ENCODE data around the gene PLCXD3.
"Not testable (repeated sequence)": the region's sequence is repeated elsewhere in the genome, so short reads cannot be mapped to it uniquely, and the experiment has no call there.

The PLCXD3 gene

DNA sequence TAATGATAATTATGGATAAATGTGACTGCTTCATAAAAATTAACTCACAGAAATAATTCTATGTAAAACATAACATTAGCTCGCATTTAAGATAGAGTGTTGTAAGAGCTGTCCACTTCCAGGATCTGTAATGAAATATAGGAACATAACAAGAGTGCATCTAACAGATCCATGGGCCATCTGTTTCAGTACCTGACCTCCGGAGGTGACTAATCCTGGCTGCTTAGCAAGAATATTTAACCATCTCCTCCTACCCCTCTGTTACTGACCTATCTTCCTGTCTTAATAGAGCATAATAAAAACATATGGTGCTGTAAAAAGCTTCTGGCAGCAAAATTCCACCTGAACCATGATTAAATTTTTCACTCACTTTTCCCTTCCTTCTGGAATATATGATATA is 7.1 kb downstream of the PLCXD3 start:
- H3K4me3 ChIP-seq (ENCODE audit: insufficient read depth, low read depth, low read length) = no peak overlapping the region
- H3K4me1 ChIP-seq (ENCODE audit: control insufficient read depth, insufficient read depth, low read length) = no peaks in the 10 kb centered on the region
- no peak overlapping the region for H3K27ac ChIP-seq (ENCODE audit: insufficient read depth, low read depth, low read length, poor library complexity, severe bottlenecking)
- 89% methylated on average over 1 to 2 of the region's 2 CpGs for WGBS, 2 experiments
- H3K27me3 ChIP-seq (ENCODE audit: control insufficient read depth, insufficient read depth, low read length, poor library complexity, severe bottlenecking) = no peaks in the 10 kb centered on the region
- H3K9me3 ChIP-seq (ENCODE audit: control insufficient read depth, low read length) = no peaks in the 10 kb centered on the region
- H3K36me3 ChIP-seq (ENCODE audit: control insufficient read depth, insufficient read depth, low read length) = no peaks in the 10 kb centered on the region

DNA sequence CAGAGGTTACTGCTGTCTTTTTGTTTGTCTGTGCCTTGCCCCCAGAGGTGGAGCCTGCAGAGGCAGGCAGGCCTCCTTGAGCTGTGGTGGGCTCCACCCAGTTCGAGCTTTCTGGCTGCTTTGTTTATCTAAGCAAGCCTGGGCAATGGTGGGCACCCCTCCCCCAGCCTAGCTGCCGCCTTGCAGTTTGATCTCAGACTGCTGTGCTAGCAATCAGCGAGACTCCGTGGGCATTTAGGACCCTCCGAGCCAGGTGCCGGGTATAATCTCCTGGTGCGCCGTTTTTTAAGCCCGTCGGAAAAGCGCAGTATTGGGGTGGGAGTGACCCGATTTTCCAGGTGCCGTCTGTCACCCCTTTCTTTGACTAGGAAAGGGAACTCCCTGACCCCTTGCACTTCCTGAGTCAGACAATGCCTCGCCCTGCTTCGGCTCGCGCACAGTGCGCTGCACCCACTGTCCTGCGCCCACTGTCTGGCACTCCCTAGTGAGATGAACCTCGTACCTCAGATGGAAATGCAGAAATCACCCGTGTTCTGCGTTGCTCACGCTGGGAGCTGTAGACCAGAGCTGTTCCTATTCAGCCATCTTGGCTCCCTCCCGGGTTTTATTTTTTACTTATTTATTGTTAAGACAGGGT is 16.8 kb downstream of the PLCXD3 start:
- not testable (repeated sequence) for H3K4me1 ChIP-seq (ENCODE audit: control insufficient read depth, insufficient read depth, low read length); H3K27me3 ChIP-seq (ENCODE audit: control insufficient read depth, insufficient read depth, low read length, poor library complexity, severe bottlenecking); H3K36me3 ChIP-seq (ENCODE audit: control insufficient read depth, insufficient read depth, low read length); H3K4me3 ChIP-seq (ENCODE audit: insufficient read depth, low read depth, low read length); H3K9me3 ChIP-seq (ENCODE audit: control insufficient read depth, low read length); H3K27ac ChIP-seq (ENCODE audit: insufficient read depth, low read depth, low read length, poor library complexity, severe bottlenecking)
- WGBS, 2 experiments = 87% methylated on average over 24 of the region's 24 CpGs

DNA sequence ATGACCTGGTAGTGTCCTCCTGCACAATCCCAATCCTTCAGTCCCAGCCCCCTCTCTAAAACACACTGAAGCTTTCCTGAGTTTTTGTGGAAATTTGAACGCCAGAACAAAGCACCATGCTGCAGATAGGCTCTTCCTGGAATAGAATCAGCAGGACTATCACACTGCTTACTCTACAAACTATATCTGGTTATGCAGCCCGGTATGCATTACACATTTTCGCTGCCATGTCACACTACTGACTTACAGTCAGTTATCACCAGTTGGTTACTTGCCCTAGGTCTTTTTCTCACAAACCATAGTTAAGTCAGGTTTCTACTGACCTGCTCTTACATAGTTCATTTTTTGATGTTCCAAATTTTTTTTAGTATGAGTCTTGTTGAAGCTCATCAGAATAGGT is 24.9 kb downstream of the PLCXD3 start:
- H3K4me1 ChIP-seq (ENCODE audit: control insufficient read depth, insufficient read depth, low read length) = no peaks in the 10 kb centered on the region
- H3K27me3 ChIP-seq (ENCODE audit: control insufficient read depth, insufficient read depth, low read length, poor library complexity, severe bottlenecking) = no peaks in the 10 kb centered on the region
- 89 to 91% methylated on average over 3 of the region's 3 CpGs for WGBS, 2 experiments
- H3K9me3 ChIP-seq (ENCODE audit: control insufficient read depth, low read length) = no peaks in the 10 kb centered on the region
- H3K4me3 ChIP-seq (ENCODE audit: insufficient read depth, low read depth, low read length) = no peak overlapping the region
- H3K27ac ChIP-seq (ENCODE audit: insufficient read depth, low read depth, low read length, poor library complexity, severe bottlenecking) = no peak overlapping the region
- H3K36me3 ChIP-seq (ENCODE audit: control insufficient read depth, insufficient read depth, low read length) = no peaks in the 10 kb centered on the region

DNA sequence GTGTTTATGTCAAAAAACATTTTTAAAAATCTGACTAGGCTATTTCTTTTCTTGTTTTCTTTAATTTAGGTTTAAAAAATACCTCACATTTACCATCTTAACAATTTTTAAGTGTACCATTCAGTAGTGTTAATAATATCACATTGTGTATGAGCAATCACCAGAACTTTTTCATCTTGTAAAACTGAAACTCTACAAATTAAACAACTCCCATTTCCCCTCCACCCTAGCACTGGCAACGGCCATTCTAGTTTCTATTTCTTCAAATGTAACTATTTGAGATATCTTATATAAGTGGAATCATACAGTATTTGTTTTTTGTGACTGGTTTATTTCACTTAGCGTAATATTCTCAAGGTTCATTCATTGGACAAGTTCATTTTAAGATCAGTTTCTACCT is 27.7 kb downstream of the PLCXD3 start:
- 100% methylated on average over 1 of the region's 2 CpGs; no CpG with 5 or more reads in 1 of the 2 experiments for WGBS, 2 experiments
- Histone ChIP-seq H3K4me1 (ENCODE audit: control insufficient read depth, insufficient read depth, low read length) (no peaks in the 10 kb centered on the region), H3K27ac (ENCODE audit: insufficient read depth, low read depth, low read length, poor library complexity, severe bottlenecking) (no peak overlapping the region), H3K9me3 (ENCODE audit: control insufficient read depth, low read length) (no peaks in the 10 kb centered on the region), H3K36me3 (ENCODE audit: control insufficient read depth, insufficient read depth, low read length) (no peaks in the 10 kb centered on the region), H3K27me3 (ENCODE audit: control insufficient read depth, insufficient read depth, low read length, poor library complexity, severe bottlenecking) (no peaks in the 10 kb centered on the region), H3K4me3 (ENCODE audit: insufficient read depth, low read depth, low read length) (no peak overlapping the region)

DNA sequence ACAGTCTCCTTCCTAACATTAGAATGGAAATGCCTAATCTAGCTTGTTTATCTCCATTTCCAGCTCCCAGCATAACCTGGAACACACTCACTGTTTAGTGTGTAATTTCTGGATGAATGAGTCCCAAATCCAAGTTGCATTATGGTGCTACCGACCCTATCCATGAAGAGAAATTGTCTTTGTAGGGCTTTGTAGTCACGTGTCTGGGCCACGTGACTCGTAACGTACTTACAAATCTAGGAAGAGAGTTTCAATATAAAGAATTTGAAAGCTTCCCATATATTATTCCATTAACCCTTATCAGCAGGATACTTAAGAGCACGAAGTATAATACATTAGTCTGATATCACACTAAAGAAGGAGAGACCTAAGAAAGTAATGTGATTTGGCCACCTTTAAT is 28.2 kb downstream of the PLCXD3 start:
- H3K9me3 ChIP-seq (ENCODE audit: control insufficient read depth, low read length) = no peaks in the 10 kb centered on the region
- H3K4me3 ChIP-seq (ENCODE audit: insufficient read depth, low read depth, low read length) = no peak overlapping the region
- 97 to 100% methylated on average over 2 to 6 of the region's 6 CpGs for WGBS, 2 experiments
- no peak overlapping the region for H3K27ac ChIP-seq (ENCODE audit: insufficient read depth, low read depth, low read length, poor library complexity, severe bottlenecking)
- no peaks in the 10 kb centered on the region for H3K36me3 ChIP-seq (ENCODE audit: control insufficient read depth, insufficient read depth, low read length)
- H3K4me1 ChIP-seq (ENCODE audit: control insufficient read depth, insufficient read depth, low read length) = no peaks in the 10 kb centered on the region
- H3K27me3 ChIP-seq (ENCODE audit: control insufficient read depth, insufficient read depth, low read length, poor library complexity, severe bottlenecking) = no peaks in the 10 kb centered on the region

DNA sequence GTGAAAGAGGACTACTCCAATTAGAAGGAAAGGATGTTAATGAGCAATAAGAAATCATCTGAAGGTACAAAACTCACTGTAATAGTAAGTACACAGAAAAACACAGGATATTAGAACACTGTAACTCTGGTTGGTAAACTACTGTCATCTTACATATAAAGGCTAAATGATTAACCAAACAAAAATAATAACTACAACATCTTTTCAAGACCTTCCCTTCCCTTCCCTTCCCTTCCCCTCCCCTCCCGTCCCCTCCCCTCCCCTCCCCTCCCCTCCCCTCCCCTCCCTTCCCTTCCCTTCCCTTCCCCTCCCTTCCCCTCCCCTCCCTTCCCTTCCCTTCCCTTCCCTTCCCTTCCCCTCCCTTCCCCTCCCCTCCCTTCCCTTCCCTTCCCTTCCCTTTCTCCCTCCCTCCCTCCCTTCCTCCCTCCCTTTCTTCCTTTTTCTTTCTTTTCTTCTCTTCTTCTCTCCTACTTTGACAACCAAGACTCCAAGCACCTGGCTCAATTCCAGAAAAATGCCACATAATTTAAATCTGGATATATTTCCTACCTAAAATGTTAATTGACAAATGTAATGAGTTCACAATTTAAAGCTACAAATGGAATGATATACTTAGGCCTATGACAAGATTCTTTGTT is 38.7 kb downstream of the PLCXD3 start:
- not testable (repeated sequence) for H3K36me3 ChIP-seq (ENCODE audit: control insufficient read depth, insufficient read depth, low read length); H3K27ac ChIP-seq (ENCODE audit: insufficient read depth, low read depth, low read length, poor library complexity, severe bottlenecking); H3K27me3 ChIP-seq (ENCODE audit: control insufficient read depth, insufficient read depth, low read length, poor library complexity, severe bottlenecking); H3K4me1 ChIP-seq (ENCODE audit: control insufficient read depth, insufficient read depth, low read length); H3K9me3 ChIP-seq (ENCODE audit: control insufficient read depth, low read length); H3K4me3 ChIP-seq (ENCODE audit: insufficient read depth, low read depth, low read length)
- no CpG with 5 or more reads among the region's 1 CpG for WGBS, 2 experiments

DNA sequence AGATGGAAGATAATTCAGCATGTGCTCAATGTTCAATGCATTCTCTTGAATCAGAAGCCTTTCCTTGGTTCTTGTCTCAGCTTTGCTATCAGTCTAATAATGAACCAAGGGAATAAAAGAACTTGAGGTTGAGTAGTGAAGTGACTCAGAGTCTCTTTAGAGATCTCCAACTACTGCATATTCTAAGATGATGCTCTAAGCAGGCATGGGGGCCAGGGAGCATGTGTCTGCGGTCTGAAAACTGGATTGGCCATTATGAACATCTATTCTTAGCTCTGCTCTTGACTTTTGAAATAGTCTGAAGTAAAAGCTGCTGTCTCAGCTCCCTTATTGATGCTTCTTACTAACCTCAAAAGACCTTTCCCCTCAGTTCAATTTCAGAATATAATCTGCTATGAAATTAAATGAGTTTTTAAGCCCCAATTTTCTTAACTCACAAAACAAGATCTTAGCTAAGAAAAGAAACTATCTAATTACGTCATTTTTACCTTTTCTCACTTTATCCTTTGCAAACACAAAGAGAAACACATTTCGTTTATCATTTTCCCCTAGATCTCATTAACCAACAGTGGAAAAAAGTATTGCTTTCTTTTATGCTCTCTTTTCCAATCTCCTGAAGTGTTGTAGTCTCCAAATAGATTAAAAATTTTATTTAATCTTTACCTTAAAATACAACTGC is 44.8 kb downstream of the PLCXD3 start:
- Histone ChIP-seq H3K4me3 (ENCODE audit: insufficient read depth, low read depth, low read length) (no peak overlapping the region), H3K36me3 (ENCODE audit: control insufficient read depth, insufficient read depth, low read length) (no peaks in the 10 kb centered on the region), H3K4me1 (ENCODE audit: control insufficient read depth, insufficient read depth, low read length) (no peaks in the 10 kb centered on the region), H3K27me3 (ENCODE audit: control insufficient read depth, insufficient read depth, low read length, poor library complexity, severe bottlenecking) (no peaks in the 10 kb centered on the region), H3K9me3 (ENCODE audit: control insufficient read depth, low read length) (no peaks in the 10 kb centered on the region), H3K27ac (ENCODE audit: insufficient read depth, low read depth, low read length, poor library complexity, severe bottlenecking) (no peak overlapping the region)
- WGBS, 2 experiments = 88 to 95% methylated on average over 3 of the region's 3 CpGs

DNA sequence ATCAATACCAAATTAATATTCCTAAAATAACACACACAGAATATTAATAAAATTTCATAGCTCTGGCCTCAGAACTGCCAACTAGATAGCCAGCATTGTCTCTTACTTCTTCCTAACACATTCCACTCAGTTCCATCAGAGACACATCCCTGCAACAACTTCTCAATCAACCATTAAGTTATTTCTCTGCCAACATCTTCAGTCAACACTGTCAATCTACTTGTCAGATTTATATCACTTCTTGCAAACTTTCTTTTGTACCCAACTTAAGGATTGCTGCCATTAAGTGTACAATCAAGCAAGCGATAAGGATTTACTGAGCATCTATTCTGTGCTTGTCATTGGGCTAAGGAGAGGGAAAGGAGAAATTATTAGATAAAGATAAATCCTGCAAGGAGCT is 50.8 kb downstream of the PLCXD3 start:
- Histone ChIP-seq H3K4me1 (ENCODE audit: control insufficient read depth, insufficient read depth, low read length) (no peaks in the 10 kb centered on the region), H3K4me3 (ENCODE audit: insufficient read depth, low read depth, low read length) (no peak overlapping the region), H3K36me3 (ENCODE audit: control insufficient read depth, insufficient read depth, low read length) (no peaks in the 10 kb centered on the region), H3K27me3 (ENCODE audit: control insufficient read depth, insufficient read depth, low read length, poor library complexity, severe bottlenecking) (no peaks in the 10 kb centered on the region), H3K27ac (ENCODE audit: insufficient read depth, low read depth, low read length, poor library complexity, severe bottlenecking) (no peak overlapping the region), H3K9me3 (ENCODE audit: control insufficient read depth, low read length) (no peaks in the 10 kb centered on the region)
- WGBS, 2 experiments = 80 to 100% methylated on average over 1 of the region's 1 CpG

DNA sequence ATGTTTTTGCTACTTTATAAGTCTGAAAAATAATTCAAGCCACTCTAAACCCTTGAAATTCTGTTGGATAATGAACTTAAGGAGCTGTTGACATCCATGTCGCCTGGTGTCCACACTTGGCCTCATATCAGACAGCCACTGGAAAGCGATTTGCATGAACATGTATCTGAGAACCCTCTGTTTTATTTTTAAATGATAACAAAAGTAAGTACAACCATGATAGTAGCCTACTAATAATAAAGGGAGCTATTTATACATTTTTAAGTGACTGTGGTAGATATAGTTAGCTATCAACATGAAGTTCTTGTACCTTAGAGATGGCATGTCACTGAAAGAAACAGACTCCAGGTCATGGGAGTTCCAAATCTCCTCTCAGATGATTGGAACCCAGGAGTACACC is 53.3 kb downstream of the PLCXD3 start:
- no peaks in the 10 kb centered on the region for H3K27me3 ChIP-seq (ENCODE audit: control insufficient read depth, insufficient read depth, low read length, poor library complexity, severe bottlenecking)
- no peaks in the 10 kb centered on the region for H3K36me3 ChIP-seq (ENCODE audit: control insufficient read depth, insufficient read depth, low read length)
- no peak overlapping the region for H3K27ac ChIP-seq (ENCODE audit: insufficient read depth, low read depth, low read length, poor library complexity, severe bottlenecking)
- H3K4me1 ChIP-seq (ENCODE audit: control insufficient read depth, insufficient read depth, low read length) = no peaks in the 10 kb centered on the region
- no peak overlapping the region for H3K4me3 ChIP-seq (ENCODE audit: insufficient read depth, low read depth, low read length)
- 92 to 100% methylated on average over 1 to 2 of the region's 2 CpGs for WGBS, 2 experiments
- H3K9me3 ChIP-seq (ENCODE audit: control insufficient read depth, low read length) = no peaks in the 10 kb centered on the region

DNA sequence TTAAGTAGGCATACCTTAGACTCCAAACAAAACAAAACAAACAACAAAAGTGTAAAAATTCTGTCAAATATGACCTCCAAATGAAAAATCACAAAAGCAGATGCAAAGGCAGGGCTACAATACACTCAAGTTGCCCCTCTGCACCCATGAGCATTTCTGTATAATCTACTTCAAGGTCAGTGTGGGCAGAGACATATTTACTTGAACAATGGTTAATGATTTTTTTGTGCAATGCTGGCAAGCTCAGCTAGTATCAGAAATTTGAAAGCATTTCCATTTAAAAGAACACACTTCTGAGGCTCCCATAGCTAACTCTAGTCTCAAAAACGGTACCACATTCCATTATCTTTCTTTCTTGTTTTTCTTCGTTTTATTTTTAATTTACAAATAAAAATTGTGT is 57.9 kb downstream of the PLCXD3 start:
- no peak overlapping the region for H3K27ac ChIP-seq (ENCODE audit: insufficient read depth, low read depth, low read length, poor library complexity, severe bottlenecking)
- H3K36me3 ChIP-seq (ENCODE audit: control insufficient read depth, insufficient read depth, low read length) = no peaks in the 10 kb centered on the region
- no peaks in the 10 kb centered on the region for H3K27me3 ChIP-seq (ENCODE audit: control insufficient read depth, insufficient read depth, low read length, poor library complexity, severe bottlenecking)
- 71% methylated on average over 1 of the region's 2 CpGs; no CpG with 5 or more reads in 1 of the 2 experiments for WGBS, 2 experiments
- H3K4me3 ChIP-seq (ENCODE audit: insufficient read depth, low read depth, low read length) = no peak overlapping the region
- H3K9me3 ChIP-seq (ENCODE audit: control insufficient read depth, low read length) = no peaks in the 10 kb centered on the region
- H3K4me1 ChIP-seq (ENCODE audit: control insufficient read depth, insufficient read depth, low read length) = no peaks in the 10 kb centered on the region
